Parathyroid adenoma (tissue), 2 donors: Measurements from ENCODE around the gene ARSB.

ENCODE experiments used
- H2AFZ ChIP-seq: fragments of 300-600 bp; sonication (generic); one replicate; pipeline ENCODE4 v1.7.0; 2017; ENCODE audit warnings: antibody characterized with exemption, mild to moderate bottlenecking
- H3K27ac ChIP-seq: fragments of 300-600 bp; sonication (generic); one replicate; pipeline ENCODE4 v1.7.0; 2017
- H3K27me3 ChIP-seq: fragments of 300-600 bp; sonication (generic); one replicate; pipeline ENCODE4 v1.7.0; 2017; ENCODE audit warnings: low read length; ENCODE audit not compliant: control insufficient read depth, insufficient read depth
- H3K36me3 ChIP-seq: fragments of 300-600 bp; sonication (generic); one replicate; pipeline ENCODE4 v1.7.0; 2017; ENCODE audit warnings: low read length; ENCODE audit not compliant: control insufficient read depth, insufficient read depth
- H3K4me1 ChIP-seq: fragments of 300-600 bp; sonication (generic); one replicate; pipeline ENCODE4 v1.7.0; 2017; ENCODE audit warnings: control low read depth
- H3K4me2 ChIP-seq: fragments of 300-600 bp; sonication (generic); one replicate; pipeline ENCODE4 v1.7.0; 2017; ENCODE audit warnings: low read length
- H3K4me3 ChIP-seq: fragments of 300-600 bp; sonication (generic); one replicate; pipeline ENCODE4 v1.7.0; 2017; ENCODE audit warnings: low read depth, low read length
- H3K79me2 ChIP-seq: fragments of 300-600 bp; sonication (generic); one replicate; pipeline ENCODE4 v1.7.0; 2017; ENCODE audit warnings: control low read depth
- H3K9ac ChIP-seq: fragments of 300-600 bp; sonication (generic); one replicate; pipeline ENCODE4 v1.7.0; 2017; ENCODE audit warnings: mild to moderate bottlenecking
- H3K9me3 ChIP-seq: fragments of 300-600 bp; sonication (generic); one replicate; pipeline ENCODE4 v1.7.0; 2017; ENCODE audit warnings: low read length; ENCODE audit not compliant: control insufficient read depth
- TF ChIP-seq, protein P1 (sequence below): fragments of 300-600 bp; sonication (generic); IDR thresholded peaks from one replicate; pipeline ENCODE4 v1.7.0; 2017; ENCODE audit warnings: antibody characterized with exemption, mild to moderate bottlenecking
- donor health status: primary hyperparathyroidism.

Gene ARSB

GRCh38 chr5:78808818-78809217 lies 176.3 kb downstream of the ARSB start:
- Histone ChIP-seq H3K4me3 (no peak overlapping the region), H3K4me1 (no peaks in the 10 kb centered on the region), H3K9me3 (no peaks in the 10 kb centered on the region), H3K27ac (no peak overlapping the region), H3K79me2 (no peaks in the 10 kb centered on the region), H2AFZ (no peak overlapping the region), H3K9ac (no peak overlapping the region), H3K27me3 (no peaks in the 10 kb centered on the region), H3K36me3 (no peaks in the 10 kb centered on the region), H3K4me2 (no peak overlapping the region)
- TF ChIP-seq, protein P1, sequence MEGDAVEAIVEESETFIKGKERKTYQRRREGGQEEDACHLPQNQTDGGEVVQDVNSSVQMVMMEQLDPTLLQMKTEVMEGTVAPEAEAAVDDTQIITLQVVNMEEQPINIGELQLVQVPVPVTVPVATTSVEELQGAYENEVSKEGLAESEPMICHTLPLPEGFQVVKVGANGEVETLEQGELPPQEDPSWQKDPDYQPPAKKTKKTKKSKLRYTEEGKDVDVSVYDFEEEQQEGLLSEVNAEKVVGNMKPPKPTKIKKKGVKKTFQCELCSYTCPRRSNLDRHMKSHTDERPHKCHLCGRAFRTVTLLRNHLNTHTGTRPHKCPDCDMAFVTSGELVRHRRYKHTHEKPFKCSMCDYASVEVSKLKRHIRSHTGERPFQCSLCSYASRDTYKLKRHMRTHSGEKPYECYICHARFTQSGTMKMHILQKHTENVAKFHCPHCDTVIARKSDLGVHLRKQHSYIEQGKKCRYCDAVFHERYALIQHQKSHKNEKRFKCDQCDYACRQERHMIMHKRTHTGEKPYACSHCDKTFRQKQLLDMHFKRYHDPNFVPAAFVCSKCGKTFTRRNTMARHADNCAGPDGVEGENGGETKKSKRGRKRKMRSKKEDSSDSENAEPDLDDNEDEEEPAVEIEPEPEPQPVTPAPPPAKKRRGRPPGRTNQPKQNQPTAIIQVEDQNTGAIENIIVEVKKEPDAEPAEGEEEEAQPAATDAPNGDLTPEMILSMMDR: no peak

DNA sequence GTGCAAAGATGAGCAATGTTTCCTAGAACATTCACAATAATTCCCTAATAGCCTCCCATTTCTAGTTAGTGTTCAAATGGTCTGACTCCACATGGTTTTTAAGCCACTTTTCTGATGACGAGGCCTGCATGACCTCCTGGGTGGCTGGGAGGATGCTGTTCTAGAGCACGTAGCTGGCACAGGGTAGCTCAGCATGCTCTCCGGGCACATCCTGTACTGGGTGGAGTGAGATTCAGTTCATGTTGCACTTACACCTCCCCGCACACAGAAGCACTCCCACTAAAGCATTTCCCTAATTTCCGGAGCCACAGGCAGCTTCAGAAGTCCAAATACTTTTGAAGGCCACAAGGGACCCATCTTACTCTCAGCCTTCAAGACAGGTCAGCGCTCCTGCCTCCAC lies 176.7 kb downstream of the ARSB start:
- no peak overlapping the region for H2AFZ ChIP-seq
- no peaks in the 10 kb centered on the region for H3K9me3 ChIP-seq
- H3K36me3 ChIP-seq: no peaks in the 10 kb centered on the region
- H3K27ac ChIP-seq: no peak overlapping the region
- no peaks in the 10 kb centered on the region for H3K79me2 ChIP-seq
- H3K4me3 ChIP-seq: no peak overlapping the region
- H3K27me3 ChIP-seq: no peaks in the 10 kb centered on the region
- H3K4me2 ChIP-seq: no peak overlapping the region
- no peaks in the 10 kb centered on the region for H3K4me1 ChIP-seq
- no peak overlapping the region for H3K9ac ChIP-seq
- TF ChIP-seq, protein P1: no peak

GRCh38 chr5:78806544-78806943 lies 178.6 kb downstream of the ARSB start:
- Histone ChIP-seq H3K4me1 (no peaks in the 10 kb centered on the region), H3K4me3 (no peak overlapping the region), H3K36me3 (no peaks in the 10 kb centered on the region), H3K79me2 (no peaks in the 10 kb centered on the region), H3K4me2 (no peak overlapping the region), H3K27ac (no peak overlapping the region), H3K9me3 (no peaks in the 10 kb centered on the region), H3K9ac (no peak overlapping the region), H3K27me3 (no peaks in the 10 kb centered on the region), H2AFZ (no peak overlapping the region)
- TF ChIP-seq, protein P1: no peak

- Histone ChIP-seq H3K4me1 (no peaks in the 10 kb centered on the region), H3K36me3 (no peaks in the 10 kb centered on the region), H3K79me2 (no peaks in the 10 kb centered on the region), H3K4me3 (no peak overlapping the region), H3K4me2 (no peak overlapping the region), H2AFZ (no peak overlapping the region), H3K9ac (no peak overlapping the region), H3K27ac (no peak overlapping the region), H3K27me3 (no peaks in the 10 kb centered on the region), H3K9me3 (no peaks in the 10 kb centered on the region)
- TF ChIP-seq, protein P1: no peak
Measured at GRCh38 chr5:78805474-78806124, 179.5 kb downstream of the ARSB start.

DNA sequence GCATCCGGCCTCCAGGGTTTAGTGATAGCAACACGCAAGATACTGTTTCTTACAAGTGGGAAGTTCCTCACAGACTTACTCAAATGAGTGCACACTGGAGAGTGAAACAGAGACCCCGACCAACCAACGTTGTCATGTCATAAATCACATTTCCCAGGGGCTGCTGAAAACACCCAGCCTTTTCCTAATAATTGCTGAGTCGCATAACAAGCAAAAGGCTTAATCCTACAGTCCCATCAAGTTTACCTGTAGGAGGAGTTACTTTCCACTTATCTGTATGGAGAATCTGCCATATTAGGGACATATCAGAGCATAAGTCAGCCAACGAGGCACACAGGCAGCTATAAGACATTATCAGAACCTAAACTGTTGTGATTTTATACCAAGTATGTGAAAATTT lies 180.1 kb downstream of the ARSB start:
- Histone ChIP-seq H3K27me3 (no peaks in the 10 kb centered on the region), H3K4me2 (no peak overlapping the region), H3K4me1 (no peaks in the 10 kb centered on the region), H2AFZ (no peak overlapping the region), H3K79me2 (no peaks in the 10 kb centered on the region), H3K9me3 (no peaks in the 10 kb centered on the region), H3K36me3 (no peaks in the 10 kb centered on the region), H3K27ac (no peak overlapping the region), H3K9ac (no peak overlapping the region), H3K4me3 (no peak overlapping the region)
- TF ChIP-seq, protein P1: no peak
